NT2/D1 (cell line): ENCODE results near the gene EGR1.

Experiments
- YY1 ChIP-seq: IDR thresholded peaks from 2 replicates; pipeline ENCODE4 v1.6.1; 2011; ENCODE audit not compliant: insufficient read length, insufficient read depth
- ZNF274 ChIP-seq: IDR thresholded peaks from 2 replicates; pipeline ENCODE4 v1.6.1; 2011; ENCODE audit warnings: mild to moderate bottlenecking, low read depth, low read length

DNA sequence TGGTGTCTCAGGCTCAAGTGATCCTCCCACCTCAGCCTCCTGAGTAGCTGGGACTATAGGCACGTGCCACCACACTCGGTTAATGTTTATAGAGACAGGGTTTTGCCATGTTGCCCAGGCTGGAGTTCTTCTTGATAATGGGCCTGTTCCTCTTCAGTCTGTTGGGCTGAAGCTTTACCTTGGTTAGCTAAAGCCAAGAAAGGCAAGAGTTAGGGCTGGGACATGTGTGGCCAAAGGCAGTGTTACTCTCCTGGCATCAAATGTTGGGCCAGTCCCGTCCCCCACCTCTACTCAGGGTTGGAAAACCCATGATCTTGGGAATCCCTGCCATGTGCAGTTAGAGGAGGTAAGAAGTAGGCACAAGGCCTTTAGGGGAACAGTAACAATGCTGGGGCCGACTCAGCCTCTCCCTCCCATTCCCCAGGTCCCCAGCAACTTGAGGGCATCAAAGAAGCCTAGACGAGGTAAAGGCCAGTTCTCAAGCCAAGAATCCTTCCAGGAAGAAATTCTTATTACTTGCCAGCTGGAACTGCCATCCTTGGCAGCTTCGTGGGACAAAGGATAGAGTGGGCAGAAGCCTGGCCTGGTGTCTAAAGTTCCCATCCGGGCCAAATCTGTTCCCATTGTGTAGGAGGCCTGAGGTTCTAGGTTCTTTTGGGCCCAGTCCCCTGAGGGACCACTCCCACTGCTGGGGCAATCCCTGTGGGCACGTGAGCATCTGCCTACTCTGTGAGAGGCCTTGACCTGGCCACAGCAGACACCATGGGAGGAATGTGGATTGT lies 4.5 kb downstream of the EGR1 start:
- TF ChIP-seq YY1: no peak
- no peak for TF ChIP-seq ZNF274
